SH-SY5Y (cell line): ENCODE measurements around the gene ZIC5.

Experiments used
- GATA2 ChIP-seq: IDR thresholded peaks from 2 replicates; pipeline ENCODE4 v1.6.1; 2011; ENCODE audit warnings: mild to moderate bottlenecking, low read depth, low read length
- GATA3 ChIP-seq: IDR thresholded peaks from 2 replicates; pipeline ENCODE4 v1.6.1; 2011; ENCODE audit warnings: low read depth, mild to moderate bottlenecking, low read length, moderate library complexity

DNA sequence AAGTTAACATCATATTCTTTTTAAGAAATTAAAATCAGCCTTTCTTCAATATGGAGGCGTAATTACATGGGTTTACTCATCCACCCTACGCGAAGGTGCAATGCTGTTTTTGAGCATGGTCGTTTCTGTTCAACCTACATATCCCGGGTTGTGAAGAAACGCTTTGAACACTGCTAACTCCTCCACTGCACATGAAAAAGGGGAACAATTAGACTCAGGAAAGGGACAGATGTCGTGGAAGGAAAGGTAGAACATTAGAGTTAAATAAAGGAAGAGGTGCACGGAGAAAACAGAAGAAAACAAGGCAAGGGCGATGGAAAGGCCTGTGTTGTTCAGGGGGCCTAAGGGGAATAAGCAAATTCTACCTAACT lies 4.1 kb downstream of the ZIC5 start:
- TF ChIP-seq GATA2 (no peak), GATA3 (no peak)
